Measurements from ENCODE around the gene TMEM132D. TPM values are rescaled to one million over a fixed set of nuclear protein-coding genes. Genes with fewer than 3 reads are reported as not detected.

The TMEM132D gene
- total and polyA plus RNA-seq, 2 donors from 2014 or later: 0.13 TPM; not detected in 1

DNA sequence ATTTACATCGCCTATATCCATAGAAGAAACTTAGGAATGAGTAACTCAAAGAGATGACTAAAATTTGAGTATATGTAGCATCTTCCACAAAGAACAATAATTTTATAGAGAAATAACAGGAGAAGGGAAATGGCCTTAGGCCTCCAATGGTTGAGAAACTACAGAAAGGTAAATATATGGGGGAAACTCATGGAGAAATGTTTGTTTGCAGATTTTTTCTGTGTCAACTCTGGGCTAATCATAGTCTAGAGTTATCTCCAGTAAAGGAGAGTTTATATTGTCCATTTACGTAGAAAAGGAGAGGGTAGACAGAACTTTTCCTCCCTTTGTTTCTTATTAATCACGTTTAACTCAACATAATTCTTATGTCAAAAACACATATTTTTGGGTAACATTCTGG is 806.4 kb downstream of the TMEM132D start:
- Histone ChIP-seq H3K27ac (ENCODE audit: low read depth in 2 of 2, low read length in 2 of 2) (no peak overlapping the region), H3K9ac (ENCODE audit: low read length in 3 of 3) (no peak overlapping the region), H3K4me1 (ENCODE audit: control insufficient read depth in 2 of 3, insufficient read depth in 2 of 3, low read depth in 1 of 3, low read length in 3 of 3) (no peaks in the 10 kb centered on the region), H3K36me3 (ENCODE audit: control insufficient read depth in 2 of 3, insufficient read depth in 3 of 3, low read length in 3 of 3) (no peaks in the 10 kb centered on the region), H3K9me3 (ENCODE audit: control insufficient read depth in 2 of 3, insufficient read depth in 1 of 3, low read length in 3 of 3) (no peaks in the 10 kb centered on the region), H3K4me3 (ENCODE audit: low read length in 3 of 3) (no peak overlapping the region), H3K27me3 (ENCODE audit: control insufficient read depth, insufficient read depth, low read length) (no peaks in the 10 kb centered on the region)
- FAIRE-seq: no peak
- intact Hi-C loops (cut with DNase I): no loop called here
- DNase-seq: no peak
- TF ChIP-seq, protein P1, sequence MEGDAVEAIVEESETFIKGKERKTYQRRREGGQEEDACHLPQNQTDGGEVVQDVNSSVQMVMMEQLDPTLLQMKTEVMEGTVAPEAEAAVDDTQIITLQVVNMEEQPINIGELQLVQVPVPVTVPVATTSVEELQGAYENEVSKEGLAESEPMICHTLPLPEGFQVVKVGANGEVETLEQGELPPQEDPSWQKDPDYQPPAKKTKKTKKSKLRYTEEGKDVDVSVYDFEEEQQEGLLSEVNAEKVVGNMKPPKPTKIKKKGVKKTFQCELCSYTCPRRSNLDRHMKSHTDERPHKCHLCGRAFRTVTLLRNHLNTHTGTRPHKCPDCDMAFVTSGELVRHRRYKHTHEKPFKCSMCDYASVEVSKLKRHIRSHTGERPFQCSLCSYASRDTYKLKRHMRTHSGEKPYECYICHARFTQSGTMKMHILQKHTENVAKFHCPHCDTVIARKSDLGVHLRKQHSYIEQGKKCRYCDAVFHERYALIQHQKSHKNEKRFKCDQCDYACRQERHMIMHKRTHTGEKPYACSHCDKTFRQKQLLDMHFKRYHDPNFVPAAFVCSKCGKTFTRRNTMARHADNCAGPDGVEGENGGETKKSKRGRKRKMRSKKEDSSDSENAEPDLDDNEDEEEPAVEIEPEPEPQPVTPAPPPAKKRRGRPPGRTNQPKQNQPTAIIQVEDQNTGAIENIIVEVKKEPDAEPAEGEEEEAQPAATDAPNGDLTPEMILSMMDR (IDR thresholded peaks at IDR 0.05; ENCODE audit: borderline replicate concordance, extremely low read depth, insufficient read depth): no peak

DNA sequence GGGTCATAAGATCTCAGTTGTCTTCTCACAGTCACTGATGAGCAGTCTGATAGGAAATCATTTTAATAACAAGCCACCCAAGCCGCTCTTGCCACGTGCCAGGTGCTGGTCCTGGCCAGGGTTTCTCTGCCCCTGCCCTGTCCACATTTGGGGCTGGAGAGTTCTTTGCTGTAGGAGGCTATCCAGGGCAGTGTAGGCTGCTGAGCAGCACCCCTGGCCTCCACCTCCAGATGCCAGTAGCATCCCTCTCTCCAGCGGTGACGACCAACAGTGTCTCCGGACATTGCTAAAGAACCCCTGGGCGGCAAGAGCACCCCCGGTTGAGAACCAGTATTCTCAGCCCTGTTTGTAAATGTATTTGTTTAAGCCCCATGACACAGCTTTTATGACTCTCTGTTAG is 806.9 kb downstream of the TMEM132D start:
- Histone ChIP-seq H3K36me3 (ENCODE audit: control insufficient read depth in 2 of 3, insufficient read depth in 3 of 3, low read length in 3 of 3) (no peaks in the 10 kb centered on the region), H3K4me1 (ENCODE audit: control insufficient read depth in 2 of 3, insufficient read depth in 2 of 3, low read depth in 1 of 3, low read length in 3 of 3) (no peaks in the 10 kb centered on the region), H3K4me3 (ENCODE audit: low read length in 3 of 3) (no peak overlapping the region), H3K27me3 (ENCODE audit: control insufficient read depth, insufficient read depth, low read length) (no peaks in the 10 kb centered on the region), H3K27ac (ENCODE audit: low read depth in 2 of 2, low read length in 2 of 2) (no peak overlapping the region), H3K9me3 (ENCODE audit: control insufficient read depth in 2 of 3, insufficient read depth in 1 of 3, low read length in 3 of 3) (no peaks in the 10 kb centered on the region), H3K9ac (ENCODE audit: low read length in 3 of 3) (no peak overlapping the region)
- FAIRE-seq (no peak), DNase-seq (no peak)
- TF ChIP-seq, protein P1 (IDR thresholded peaks at IDR 0.05; ENCODE audit: borderline replicate concordance, extremely low read depth, insufficient read depth): no peak
- intact Hi-C loops (cut with DNase I): no loop called here

DNA sequence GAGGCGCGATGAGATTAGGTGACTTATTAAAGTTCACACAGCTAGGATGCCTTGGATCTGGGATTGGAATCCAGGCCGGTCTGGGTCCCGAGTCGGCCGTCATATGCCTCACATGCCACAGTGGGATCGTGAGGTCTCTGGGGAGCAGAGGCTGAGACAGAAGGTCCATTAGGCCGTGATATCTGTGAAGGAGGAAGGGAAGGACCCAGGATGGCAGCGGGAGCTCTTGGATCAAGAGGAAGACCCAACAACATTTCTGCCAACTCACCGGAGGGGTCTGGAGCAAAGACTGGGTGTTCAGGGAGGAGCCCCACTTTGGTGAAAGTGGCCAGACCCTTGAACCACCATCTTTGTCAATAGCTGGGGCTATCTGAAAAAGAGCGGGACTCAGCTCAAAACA is 807.6 kb downstream of the TMEM132D start:
- Histone ChIP-seq H3K27ac (ENCODE audit: low read depth in 2 of 2, low read length in 2 of 2) (no peak overlapping the region), H3K4me3 (ENCODE audit: low read length in 3 of 3) (no peak overlapping the region), H3K4me1 (ENCODE audit: control insufficient read depth in 2 of 3, insufficient read depth in 2 of 3, low read depth in 1 of 3, low read length in 3 of 3) (no peaks in the 10 kb centered on the region), H3K9ac (ENCODE audit: low read length in 3 of 3) (no peak overlapping the region), H3K36me3 (ENCODE audit: control insufficient read depth in 2 of 3, insufficient read depth in 3 of 3, low read length in 3 of 3) (no peaks in the 10 kb centered on the region), H3K27me3 (ENCODE audit: control insufficient read depth, insufficient read depth, low read length) (no peaks in the 10 kb centered on the region), H3K9me3 (ENCODE audit: control insufficient read depth in 2 of 3, insufficient read depth in 1 of 3, low read length in 3 of 3) (peaks cover 0 to 3% (median under 1%) of the 10 kb centered on the region in 3 donors)
- FAIRE-seq: no peak
- no peak for DNase-seq
- TF ChIP-seq, protein P1 (IDR thresholded peaks at IDR 0.05; ENCODE audit: borderline replicate concordance, extremely low read depth, insufficient read depth): no peak
- intact Hi-C loops (cut with DNase I): no loop called here

DNA sequence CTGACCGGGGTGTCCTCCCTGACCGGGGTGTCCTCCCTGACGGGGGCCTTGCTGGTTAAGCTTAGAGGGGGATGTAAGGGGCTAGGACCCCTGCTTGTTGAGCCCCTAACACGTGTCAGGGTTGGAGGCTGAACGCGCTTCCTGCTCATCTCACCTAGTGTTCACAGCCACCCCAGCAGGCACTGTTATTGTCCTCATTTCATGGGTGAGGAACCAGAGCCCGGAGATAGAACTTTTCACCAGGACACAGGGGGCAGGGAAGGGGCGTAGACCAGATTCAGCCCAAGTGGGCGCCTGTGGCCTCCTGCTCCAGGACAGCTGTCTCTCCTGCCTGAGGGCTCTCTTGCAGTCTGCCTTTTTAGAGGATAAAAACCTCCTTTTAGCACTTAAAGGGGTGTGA is 814.2 kb downstream of the TMEM132D start:
- no peak for FAIRE-seq
- Histone ChIP-seq H3K4me1 (ENCODE audit: control insufficient read depth in 2 of 3, insufficient read depth in 2 of 3, low read depth in 1 of 3, low read length in 3 of 3) (no peaks in the 10 kb centered on the region), H3K9ac (ENCODE audit: low read length in 3 of 3) (no peak overlapping the region), H3K36me3 (ENCODE audit: control insufficient read depth in 2 of 3, insufficient read depth in 3 of 3, low read length in 3 of 3) (no peaks in the 10 kb centered on the region), H3K27ac (ENCODE audit: low read depth in 2 of 2, low read length in 2 of 2) (no peak overlapping the region), H3K4me3 (ENCODE audit: low read length in 3 of 3) (no peak overlapping the region), H3K9me3 (ENCODE audit: control insufficient read depth in 2 of 3, insufficient read depth in 1 of 3, low read length in 3 of 3) (peaks cover 0 to 3% (median 2%) of the 10 kb centered on the region in 3 donors), H3K27me3 (ENCODE audit: control insufficient read depth, insufficient read depth, low read length) (no peaks in the 10 kb centered on the region)
- TF ChIP-seq, protein P1 (IDR thresholded peaks at IDR 0.05; ENCODE audit: borderline replicate concordance, extremely low read depth, insufficient read depth): no peak
- intact Hi-C loops (cut with DNase I): no loop called here
- no peak for DNase-seq

All from kidney (tissue), 14 donors.